ENCODE results near the gene C19orf47.
"Not testable (repeated sequence)": the region's sequence is repeated elsewhere in the genome, so short reads cannot be mapped to it uniquely, and the experiment has no call there.

Gene C19orf47

DNA sequence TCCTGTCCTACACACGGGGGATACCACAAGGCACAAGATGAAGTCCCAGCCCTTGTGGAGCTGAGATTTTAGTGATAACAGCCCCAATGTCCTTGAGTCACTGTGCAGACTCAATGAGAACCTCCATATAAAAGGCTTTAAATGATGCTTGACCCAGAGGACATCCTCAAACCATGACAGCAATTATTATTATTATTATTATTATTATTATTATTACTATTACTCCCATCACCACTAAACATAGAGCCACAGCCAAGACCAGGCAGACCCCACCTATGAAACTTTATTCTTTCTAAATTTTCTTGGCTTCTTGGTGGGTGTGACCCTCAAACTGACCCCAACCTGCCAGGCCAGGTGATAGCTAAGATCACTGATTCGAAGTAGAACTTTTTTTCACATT lies 11.1 kb downstream of the C19orf47 start:
- TF ChIP-seq, protein P1, sequence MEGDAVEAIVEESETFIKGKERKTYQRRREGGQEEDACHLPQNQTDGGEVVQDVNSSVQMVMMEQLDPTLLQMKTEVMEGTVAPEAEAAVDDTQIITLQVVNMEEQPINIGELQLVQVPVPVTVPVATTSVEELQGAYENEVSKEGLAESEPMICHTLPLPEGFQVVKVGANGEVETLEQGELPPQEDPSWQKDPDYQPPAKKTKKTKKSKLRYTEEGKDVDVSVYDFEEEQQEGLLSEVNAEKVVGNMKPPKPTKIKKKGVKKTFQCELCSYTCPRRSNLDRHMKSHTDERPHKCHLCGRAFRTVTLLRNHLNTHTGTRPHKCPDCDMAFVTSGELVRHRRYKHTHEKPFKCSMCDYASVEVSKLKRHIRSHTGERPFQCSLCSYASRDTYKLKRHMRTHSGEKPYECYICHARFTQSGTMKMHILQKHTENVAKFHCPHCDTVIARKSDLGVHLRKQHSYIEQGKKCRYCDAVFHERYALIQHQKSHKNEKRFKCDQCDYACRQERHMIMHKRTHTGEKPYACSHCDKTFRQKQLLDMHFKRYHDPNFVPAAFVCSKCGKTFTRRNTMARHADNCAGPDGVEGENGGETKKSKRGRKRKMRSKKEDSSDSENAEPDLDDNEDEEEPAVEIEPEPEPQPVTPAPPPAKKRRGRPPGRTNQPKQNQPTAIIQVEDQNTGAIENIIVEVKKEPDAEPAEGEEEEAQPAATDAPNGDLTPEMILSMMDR (conservative IDR thresholded peaks at IDR 0.05; ENCODE audit: control insufficient read depth, insufficient read depth, low read depth, low read length): no peak
- no peak overlapping the region for H3K4me3 ChIP-seq (ENCODE audit: control insufficient read depth, low read depth, low read length)
- DNase-seq (ENCODE audit: low read depth): no peak

DNA sequence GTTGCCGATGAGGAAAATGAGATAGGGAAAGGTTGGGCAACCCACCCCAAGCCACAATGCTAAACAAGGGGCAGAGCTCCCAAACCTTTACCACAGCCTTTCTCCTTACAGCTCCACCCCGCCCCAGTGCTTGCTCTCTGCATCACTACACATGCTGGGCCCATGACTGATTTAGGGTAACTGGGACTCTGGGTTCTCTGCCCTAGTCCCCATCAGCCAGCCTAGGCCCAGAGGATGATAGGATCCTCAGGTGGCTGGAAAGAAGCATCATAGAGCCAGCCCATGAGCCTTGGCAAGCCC lies 11.6 kb downstream of the C19orf47 start:
- no peak overlapping the region for H3K4me3 ChIP-seq (ENCODE audit: control insufficient read depth, low read depth, low read length)
- TF ChIP-seq, protein P1 (conservative IDR thresholded peaks at IDR 0.05; ENCODE audit: control insufficient read depth, insufficient read depth, low read depth, low read length): no peak
- no peak for DNase-seq (ENCODE audit: low read depth)

DNA sequence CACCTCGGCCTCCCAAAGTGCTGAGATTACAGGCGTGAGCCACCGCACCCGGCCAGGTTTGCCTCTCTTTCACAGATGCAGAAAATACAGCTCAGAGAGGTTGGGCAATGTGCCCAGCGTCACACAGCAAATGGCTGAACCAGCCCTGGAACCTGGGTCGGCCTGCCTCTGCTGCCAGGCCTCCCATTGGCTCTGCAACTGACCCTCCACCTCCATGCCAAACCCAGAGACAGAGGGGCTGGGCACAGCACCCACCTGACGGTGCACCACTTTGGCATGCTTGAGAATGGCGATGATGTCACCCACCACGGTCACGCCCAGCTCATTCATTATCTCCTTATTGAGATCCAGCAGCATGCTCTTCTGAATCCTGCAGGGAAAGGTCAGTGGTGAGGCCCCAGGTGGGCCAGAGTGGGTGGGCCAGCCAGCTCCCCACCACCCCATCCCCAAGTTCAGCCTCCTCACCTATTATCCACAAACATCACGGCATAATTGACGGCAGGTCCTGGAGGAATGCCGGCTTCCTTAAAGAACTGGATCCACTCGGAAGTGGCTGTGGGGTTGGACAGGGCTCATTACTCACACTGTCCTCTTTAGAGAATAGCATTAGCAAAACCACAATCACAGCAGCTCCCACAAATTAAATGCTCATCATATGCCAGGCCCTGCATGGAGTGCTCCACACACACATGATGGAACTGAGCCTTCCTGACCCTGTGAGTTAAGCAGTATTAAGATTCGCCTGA lies 12.2 kb downstream of the C19orf47 start:
- TF ChIP-seq, protein P1 (conservative IDR thresholded peaks at IDR 0.05; ENCODE audit: control insufficient read depth, insufficient read depth, low read depth, low read length): no peak
- no peak for DNase-seq (ENCODE audit: low read depth)

DNA sequence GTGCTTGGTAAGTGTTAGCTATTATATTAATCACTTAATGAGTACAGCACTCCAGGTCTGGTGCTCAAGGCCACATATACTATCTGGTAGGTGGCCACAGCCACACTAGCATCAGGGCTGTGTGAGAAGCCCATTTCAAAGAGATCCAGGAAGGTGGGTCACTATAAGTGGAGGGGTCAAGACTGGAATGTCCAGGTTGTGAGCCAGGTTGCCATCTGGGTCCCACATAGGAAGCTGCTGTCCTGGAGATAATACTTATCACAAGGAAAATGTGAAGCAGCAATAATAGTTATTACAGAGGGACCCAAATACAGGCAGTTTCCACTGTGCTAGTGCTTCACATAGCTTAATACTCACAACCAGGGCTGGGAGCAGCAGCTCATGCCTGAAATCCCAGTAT lies 13.1 kb downstream of the C19orf47 start:
- H3K4me3 ChIP-seq (ENCODE audit: control insufficient read depth, low read depth, low read length): no peak overlapping the region
- no peak for DNase-seq (ENCODE audit: low read depth)
- TF ChIP-seq, protein P1 (conservative IDR thresholded peaks at IDR 0.05; ENCODE audit: control insufficient read depth, insufficient read depth, low read depth, low read length): no peak

More for the DNA sequence above, 12.2 kb downstream of the C19orf47 start:
- no peak overlapping the region for H3K4me3 ChIP-seq (ENCODE audit: control insufficient read depth, low read depth, low read length)

DNA sequence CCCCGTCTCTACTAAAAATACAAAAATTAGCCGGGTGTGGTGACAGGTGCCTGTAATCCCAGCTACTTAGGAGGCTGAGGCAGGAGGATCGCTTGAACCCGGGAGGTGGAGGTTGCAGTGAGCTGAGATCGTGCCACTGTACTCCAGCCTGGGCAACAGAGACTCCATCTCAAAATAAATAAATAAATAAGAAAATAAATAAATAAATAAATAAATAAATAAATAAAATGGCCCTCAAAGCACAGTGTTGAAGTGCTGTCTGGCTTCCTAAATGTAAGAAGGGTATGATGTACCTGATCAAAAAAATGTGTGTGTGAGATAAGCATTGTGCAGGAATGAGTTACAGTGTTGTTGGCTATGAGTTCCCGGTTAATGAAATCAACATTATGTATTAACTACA lies 15.1 kb downstream of the C19orf47 start:
- not testable (repeated sequence) for H3K4me3 ChIP-seq (ENCODE audit: control insufficient read depth, low read depth, low read length)

DNA sequence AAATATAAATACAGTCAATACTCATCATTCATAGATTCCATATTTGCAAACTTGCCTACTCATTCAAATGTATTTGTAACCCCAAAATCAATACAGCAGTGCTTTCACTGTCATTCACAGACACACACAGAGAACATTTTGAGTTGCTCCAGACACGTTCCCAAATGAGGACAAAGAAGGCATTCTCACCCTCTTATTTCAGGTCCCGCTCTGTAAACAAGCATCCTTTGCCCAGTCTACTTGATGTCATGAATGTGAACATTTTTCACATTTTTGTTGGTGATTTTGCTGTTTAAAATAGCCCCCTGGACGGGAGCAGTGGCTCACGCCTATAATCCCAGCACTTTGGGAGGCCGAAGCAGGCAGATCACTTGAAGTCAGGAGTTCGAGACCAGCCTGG lies 15.5 kb downstream of the C19orf47 start:
- H3K4me3 ChIP-seq (ENCODE audit: control insufficient read depth, low read depth, low read length): no peak overlapping the region
- TF ChIP-seq, protein P1 (conservative IDR thresholded peaks at IDR 0.05; ENCODE audit: control insufficient read depth, insufficient read depth, low read depth, low read length): no peak

More for the DNA sequence above, 15.1 kb downstream of the C19orf47 start:
- DNase-seq (ENCODE audit: low read depth): not testable (repeated sequence)

DNA sequence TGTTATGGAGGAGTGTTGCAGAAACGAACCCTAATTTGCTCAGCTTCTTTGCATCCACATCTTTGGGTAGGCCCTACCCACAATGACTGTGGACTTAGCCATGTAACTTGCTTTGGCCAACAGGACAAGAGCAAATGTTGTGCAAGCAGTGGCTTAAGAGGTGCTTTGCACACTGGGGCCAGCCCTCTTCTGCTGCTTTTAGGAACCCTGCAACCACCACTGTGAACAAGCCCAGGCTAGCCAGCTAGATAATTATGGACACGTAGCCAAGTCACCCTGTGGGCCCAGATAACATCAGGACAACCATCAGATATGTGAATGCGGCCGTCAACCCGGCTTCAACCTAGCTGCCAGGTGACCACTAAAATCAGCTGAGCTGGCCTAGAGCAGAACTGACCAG lies 17.1 kb downstream of the C19orf47 start:
- H3K4me3 ChIP-seq (ENCODE audit: control insufficient read depth, low read depth, low read length): no peak overlapping the region
- no peak for DNase-seq (ENCODE audit: low read depth)

More for the DNA sequence above, 15.5 kb downstream of the C19orf47 start:
- no peak for DNase-seq (ENCODE audit: low read depth)

More for the DNA sequence above, 17.1 kb downstream of the C19orf47 start:
- TF ChIP-seq, protein P1 (conservative IDR thresholded peaks at IDR 0.05; ENCODE audit: control insufficient read depth, insufficient read depth, low read depth, low read length): no peak

Measured in fibroblast of mammary gland (primary cell).